Ovary (tissue), 9 donors: ENCODE data around the gene STAMBPL1. TPM values are rescaled to one million over a fixed set of nuclear protein-coding genes. Genes with fewer than 3 reads are reported as not detected.

Experiments
- DNase-seq, 5 donors: peaks; one replicate each; pipeline ENCODE4 v3.0.0-alpha.2; 2019 to 2020
- H3K27ac ChIP-seq, 2 donors: fragments of 200-600 bp; one replicate each; pipeline versions ENCODE4 v1.5.1 to v1.8.0; 2019 to 2022
- H3K27me3 ChIP-seq: fragments of 200-600 bp; one replicate; pipeline ENCODE4 v1.8.0; 2022
- H3K36me3 ChIP-seq: fragments of 200-600 bp; sonication (generic); one replicate; pipeline ENCODE4 v1.5.1; 2019
- H3K4me1 ChIP-seq: one replicate; pipeline ENCODE4 v1.8.1; 2013; ENCODE audit warnings: mild to moderate bottlenecking, moderate library complexity; ENCODE audit not compliant: insufficient read depth
- H3K4me3 ChIP-seq: fragments of 200-600 bp; sonication (generic); one replicate; pipeline ENCODE4 v1.5.1; 2017
- H3K9me3 ChIP-seq, 2 donors: fragments of 200-600 bp in 1 of 2; sonication (generic) in 1 of 2; one replicate each; pipeline versions ENCODE4 v1.5.1 to v1.8.1; 2013 to 2019; ENCODE audit warnings: mild to moderate bottlenecking in 1 of 2, moderate library complexity in 1 of 2
- CTCF ChIP-seq, 3 donors: fragments of 450-650 bp in 2 of 3; fragments of 200-600 bp in 1 of 3; IDR thresholded peaks; one replicate each; pipeline versions ENCODE4 v1.5.1 to v1.8.0; 2016 to 2022; ENCODE audit warnings: antibody characterized with exemption in 3 of 3, mild to moderate bottlenecking in 1 of 3
- EP300 ChIP-seq: sonication (generic); formaldehyde crosslinking; IDR thresholded peaks from one replicate; pipeline ENCODE4 v1.6.1; 2017; ENCODE audit warnings: antibody characterized with exemption
- POLR2A ChIP-seq: fragments of 450-650 bp; IDR thresholded peaks from one replicate; pipeline ENCODE4 v1.6.1; 2017; ENCODE audit warnings: antibody characterized with exemption, mild to moderate bottlenecking, moderate library complexity
- WGBS, 3 donors: extraction: QIAGEN DNeasy Blood & Tissue Kit in 1 of 3; methylation state at CpG; one replicate each; pipeline versions ENCODE4 v1.1.5 to v1.1.7; 2013 to 2017; 5-methylcytosine and 5-hydroxymethylcytosine counted together
- intact Hi-C, 4 donors: fragments of 100-400 bp; cut with DNase I; formaldehyde crosslinking; loops; one replicate each; pipeline versions ENCODE4 v1.11.0 to v1.15.1; 2022 to 2023
- polyA plus RNA-seq, 2 donors: library from polyadenylated mRNA; stranded (reverse); fragments of 200-250 nt in 1 of 2; fragments of 350-450 nt in 1 of 2; fragmentation: Illumina TruSeq in 1 of 2; extraction: RNeasy Lipid Tissue Mini Kit (QIAGEN cat#74804) in 1 of 2; gene quantifications; one replicate each; pipeline ENCODE4 v1.2.3, GENCODE V29; 2013 to 2014
- total RNA-seq, 7 donors: library from RNA; depleted of rRNA in 2 of 7; stranded (reverse); fragments of >200 nt in 2 of 7; fragmentation: NEBNext Ultra II Directional in 3 of 7; extraction: Animal tissue kit (Norgen Biotek cat#: 25700) in 3 of 7; gene quantifications; one replicate each; pipeline versions ENCODE4 v1.1.0 to v1.2.4, GENCODE V29; 2016 to 2023
- donor health status: DM: no; HTN: no; CAD: no; lungs with moderate emphysema.
- donor health status: DM: no; HTN: no; CAD: no.
- donor health status: Bipolar disorder and iron deficiency.
- donor health status: DM: yes; HTN: yes; CAD: no.
- donor health status: DM: no; HTN: no; CAD: no.
- donor health status: DM: yes; HTN: yes; CAD: no.

The STAMBPL1 gene
- total and polyA plus RNA-seq, 9 donors, result 7.9 to 39.6 (median 14.4) TPM

DNA sequence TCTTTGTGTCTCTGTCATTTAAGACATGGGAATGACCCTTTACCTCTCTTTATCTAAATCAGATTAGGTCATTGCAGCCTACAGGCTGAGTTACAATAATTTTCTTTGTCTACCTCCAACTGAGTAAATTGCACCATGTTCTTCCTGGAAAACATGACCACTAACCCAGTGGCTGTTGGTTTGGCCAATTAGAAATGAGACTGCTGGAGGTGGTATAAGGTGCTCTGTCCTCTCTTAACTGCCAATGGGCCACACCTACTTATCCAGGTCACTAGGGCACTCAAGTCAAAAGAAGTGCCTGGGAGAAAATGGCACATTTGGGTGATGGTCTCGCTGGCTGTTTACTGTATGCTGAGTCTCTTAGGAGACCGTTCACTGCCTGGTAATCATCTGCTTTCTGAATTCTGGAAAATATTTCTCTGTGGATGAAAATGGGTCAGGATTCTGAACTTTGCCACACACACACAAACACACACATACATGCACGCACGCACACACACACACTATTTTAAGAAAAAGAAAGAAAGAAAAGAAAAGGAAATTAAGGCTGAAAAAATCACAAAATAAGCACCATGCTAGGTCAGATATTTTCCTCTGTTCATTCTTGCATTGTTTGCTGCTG, 16.4 kb downstream of the STAMBPL1 start:
- H3K36me3 ChIP-seq, result no peaks in the 10 kb centered on the region
- DNase-seq, result peak in 1 of 5 donors; percentile 30
- no peaks in the 10 kb centered on the region for H3K27me3 ChIP-seq
- TF ChIP-seq EP300 (no peak), POLR2A (no peak), CTCF (IDR thresholded peaks at IDR 0.05) (no peak)
- H3K27ac ChIP-seq, result peak overlapping the region in 1 of 2 donors; percentile 75
- H3K4me3 ChIP-seq, result no peak overlapping the region
- H3K4me1 ChIP-seq, result peaks cover 13% of the 10 kb centered on the region
- WGBS, 3 donors, result 16 to 53% (median 19%) methylated on average over 4 of the region's 4 CpGs
- H3K9me3 ChIP-seq, result no peaks in the 10 kb centered on the region
- intact Hi-C loops, result no loop called here

GRCh38 chr10:88896994-88897853, 17.2 kb downstream of the STAMBPL1 start:
- WGBS, 3 donors, result 10 to 35% (median 16%) methylated on average over 8 of the region's 8 CpGs
- H3K9me3 ChIP-seq, result no peaks in the 10 kb centered on the region
- no peak for TF ChIP-seq EP300
- no peak for TF ChIP-seq CTCF (IDR thresholded peaks at IDR 0.05)
- TF ChIP-seq POLR2A, result no peak
- peak in 1 of 5 donors; percentile 34 for DNase-seq
- peak overlapping the region; percentile 62 to 75 for H3K27ac ChIP-seq
- intact Hi-C loops, result no loop called here
- no peaks in the 10 kb centered on the region for H3K36me3 ChIP-seq
- no peak overlapping the region for H3K4me3 ChIP-seq
- peaks cover 12% of the 10 kb centered on the region for H3K4me1 ChIP-seq
- no peaks in the 10 kb centered on the region for H3K27me3 ChIP-seq

- no peak overlapping the region for H3K27ac ChIP-seq
- intact Hi-C loops, result no loop called here
- no peak overlapping the region for H3K4me3 ChIP-seq
- TF ChIP-seq EP300 (no peak), POLR2A (no peak), CTCF (IDR thresholded peaks at IDR 0.05) (no peak)
- WGBS, 3 donors, result 84 to 92% (median 89%) methylated on average over 3 of the region's 3 CpGs
- peaks cover 11% of the 10 kb centered on the region for H3K4me1 ChIP-seq
- no peak for DNase-seq
- H3K27me3 ChIP-seq, result no peaks in the 10 kb centered on the region
- H3K9me3 ChIP-seq, result no peaks in the 10 kb centered on the region
- H3K36me3 ChIP-seq, result no peaks in the 10 kb centered on the region
These were observed 18.7 kb downstream of the STAMBPL1 start for GRCh38 chr10:88898727-88899126.

GRCh38 chr10:88899886-88900285, 19.8 kb downstream of the STAMBPL1 start:
- Histone ChIP-seq H3K4me3 (no peak overlapping the region), H3K36me3 (no peaks in the 10 kb centered on the region), H3K9me3 (no peaks in the 10 kb centered on the region), H3K27ac (no peak overlapping the region), H3K4me1 (peaks cover 11% of the 10 kb centered on the region), H3K27me3 (no peaks in the 10 kb centered on the region)
- DNase-seq, result no peak
- intact Hi-C loops, result no loop called here
- 73 to 84% (median 78%) methylated on average over 2 of the region's 2 CpGs for WGBS, 3 donors
- no peak for TF ChIP-seq POLR2A
- TF ChIP-seq EP300, result no peak
- no peak for TF ChIP-seq CTCF (IDR thresholded peaks at IDR 0.05)
